NCI-H1048 (cell line): ENCODE data around the gene BOLL.
"Not testable (repeated sequence)": the region's sequence is repeated elsewhere in the genome, so short reads cannot be mapped to it uniquely, and the experiment has no call there.

Experiments used
- DNase-seq: peaks from one replicate; lab custom pipeline; 2025; lab: John Stamatoyannopoulos, UW

The BOLL gene

GRCh38 chr2:197784956-197785941 lies at the start of gene BOLL:
Gene BOLL, minus strand, starts transcription at chr2:197785319. Its CDS starts 3,469 bp downstream, at chr2:197781850.
- no peak for DNase-seq

- not testable (repeated sequence) for DNase-seq
Measured at GRCh38 chr2:197834771-197835170, 49.7 kb upstream of the BOLL start.

- no peak for DNase-seq
Measured at GRCh38 chr2:197828464-197829135, 43.5 kb upstream of the BOLL start.

DNA sequence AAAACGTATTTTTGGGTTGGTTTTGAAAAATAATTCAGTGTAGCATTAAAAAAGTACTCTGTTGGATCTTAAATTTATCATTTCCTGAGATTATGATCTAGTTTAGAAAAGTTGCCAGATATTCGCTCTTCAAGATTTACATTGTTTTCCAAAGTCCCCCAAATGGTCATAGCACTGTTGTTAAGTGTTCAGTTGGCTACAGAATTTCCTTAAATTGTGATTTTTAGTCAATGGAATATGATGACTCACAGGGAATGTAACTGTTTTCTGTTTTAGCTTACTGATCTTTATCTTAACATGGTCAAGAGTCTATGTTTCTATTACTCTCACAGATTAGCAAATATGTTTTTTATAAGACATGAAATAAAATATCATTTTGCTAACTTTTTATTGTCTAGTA lies 42.5 kb upstream of the BOLL start:
- DNase-seq, result no peak

DNA sequence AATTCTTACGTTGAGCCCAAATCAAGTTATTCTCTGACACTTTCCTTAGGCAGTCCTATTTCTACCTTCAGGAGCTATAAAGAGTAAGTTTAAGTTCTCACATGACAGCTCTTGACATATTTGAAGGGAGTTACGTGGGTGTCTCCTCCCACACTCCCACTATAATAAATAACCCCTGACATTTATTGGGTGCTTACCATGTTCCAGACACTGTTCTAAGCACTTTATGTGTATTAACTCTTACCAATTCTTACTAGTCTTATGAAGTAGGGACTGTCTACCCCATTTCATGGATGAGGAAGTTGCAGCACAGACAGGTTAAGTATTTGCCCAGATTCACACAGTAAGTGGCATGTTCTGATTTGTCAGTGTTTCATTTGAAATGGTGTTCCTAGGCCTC lies 37.2 kb upstream of the BOLL start:
- no peak for DNase-seq

DNA sequence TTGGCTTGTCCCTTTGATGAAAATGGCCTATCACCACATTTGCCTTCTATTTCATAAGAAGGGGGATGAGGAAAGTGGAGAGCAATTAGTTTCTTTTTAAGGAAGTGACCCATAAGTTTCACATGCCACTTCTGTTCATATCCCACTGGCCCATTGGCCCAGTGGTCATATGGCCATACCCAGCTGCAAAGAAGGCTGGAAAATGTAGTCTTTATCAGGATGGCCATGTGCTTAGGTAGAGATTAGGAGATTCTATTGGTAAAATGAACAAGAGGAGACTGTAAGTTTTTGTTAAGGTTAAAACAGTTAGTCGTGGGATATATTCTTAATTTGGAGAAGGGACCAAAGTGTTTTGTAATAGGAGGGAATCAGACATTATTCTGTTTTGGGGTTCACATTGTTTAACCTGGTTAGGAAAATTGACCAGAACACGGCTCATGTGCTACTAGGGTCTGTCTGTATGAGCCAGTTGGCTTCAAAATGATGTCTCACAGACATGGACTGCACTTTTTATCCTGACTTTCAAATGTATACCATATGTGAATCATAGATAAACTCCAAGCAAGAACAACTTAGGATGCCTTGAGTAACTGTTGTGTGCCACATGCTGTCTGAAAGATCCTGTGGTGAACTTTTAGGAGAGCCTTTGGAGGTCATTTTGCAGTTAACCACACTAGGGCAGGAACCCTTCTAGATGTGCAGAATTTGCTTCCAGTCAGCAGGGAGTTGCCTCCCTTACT lies 36.6 kb upstream of the BOLL start:
- no peak for DNase-seq

GRCh38 chr2:197814526-197814925 lies 29.4 kb upstream of the BOLL start:
- DNase-seq, result no peak

DNA sequence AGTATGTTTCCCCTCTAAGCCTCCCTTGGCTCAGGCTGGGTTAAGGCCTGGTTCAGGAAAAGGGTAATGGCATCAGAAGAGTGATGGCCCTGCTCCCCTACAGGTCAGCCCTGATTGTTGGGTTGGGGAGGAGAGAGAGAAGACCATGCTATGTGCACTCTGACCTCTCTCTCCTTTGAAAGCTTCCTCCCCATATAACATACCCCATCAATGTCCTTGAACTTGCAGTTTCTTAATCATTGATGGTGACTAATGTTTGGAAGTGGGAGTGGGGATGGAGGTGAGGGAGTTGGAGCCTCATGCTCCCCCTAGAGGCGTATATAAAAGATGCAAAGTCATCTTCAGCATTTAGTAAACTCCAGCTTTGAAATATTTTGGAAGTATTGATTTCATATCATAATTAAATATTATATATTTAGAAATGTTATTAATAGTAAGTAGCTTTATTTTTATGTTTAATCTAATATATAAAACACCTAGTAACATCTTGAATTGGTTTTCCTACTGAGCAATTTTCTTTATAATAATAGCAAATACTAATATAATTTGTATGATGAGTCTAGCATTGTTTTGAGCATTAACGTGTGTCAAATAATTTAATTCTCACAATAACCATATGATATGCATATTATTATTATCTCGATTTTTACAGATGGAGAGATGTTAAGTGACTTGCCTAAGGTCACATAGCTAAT lies 28.1 kb upstream of the BOLL start:
- no peak for DNase-seq

DNA sequence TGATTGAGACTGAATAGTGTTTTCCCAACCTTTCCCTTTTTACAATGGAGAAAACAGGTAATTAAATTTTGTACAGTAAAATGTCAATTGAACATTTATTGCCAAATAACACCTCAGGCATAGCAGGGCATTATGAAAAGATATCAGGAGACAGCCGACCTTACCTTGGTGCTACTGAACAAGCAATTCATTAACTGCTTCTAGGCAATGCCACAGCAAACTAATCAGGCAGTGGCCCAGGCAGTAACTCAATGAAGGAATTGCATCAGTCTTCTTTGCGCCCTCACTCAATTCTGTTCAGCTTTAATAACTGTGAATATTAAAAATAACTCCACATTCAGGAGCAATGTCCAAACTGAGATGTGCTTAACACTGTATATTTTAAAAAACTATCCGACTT lies 25.4 kb upstream of the BOLL start:
- DNase-seq, result no peak

DNA sequence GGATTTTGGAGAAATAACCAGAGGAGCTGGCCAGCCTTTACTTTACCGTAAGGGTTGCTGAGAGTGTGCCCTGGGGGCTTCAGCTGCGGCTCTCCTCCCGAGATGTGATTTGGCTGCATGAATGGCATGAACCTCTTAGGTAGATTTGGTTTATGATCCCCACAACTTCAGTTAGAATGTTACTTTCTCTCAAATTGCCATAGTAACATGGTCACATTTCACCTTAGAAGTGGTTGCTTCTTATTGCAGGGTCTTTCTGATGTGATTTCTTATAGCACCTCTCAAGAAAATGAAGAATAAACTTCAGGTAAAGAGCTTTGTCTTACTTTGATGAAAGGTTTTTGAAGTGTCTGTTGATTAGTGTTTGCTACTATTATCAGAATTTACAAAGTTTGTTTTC lies 24.9 kb upstream of the BOLL start:
- DNase-seq, result no peak

DNA sequence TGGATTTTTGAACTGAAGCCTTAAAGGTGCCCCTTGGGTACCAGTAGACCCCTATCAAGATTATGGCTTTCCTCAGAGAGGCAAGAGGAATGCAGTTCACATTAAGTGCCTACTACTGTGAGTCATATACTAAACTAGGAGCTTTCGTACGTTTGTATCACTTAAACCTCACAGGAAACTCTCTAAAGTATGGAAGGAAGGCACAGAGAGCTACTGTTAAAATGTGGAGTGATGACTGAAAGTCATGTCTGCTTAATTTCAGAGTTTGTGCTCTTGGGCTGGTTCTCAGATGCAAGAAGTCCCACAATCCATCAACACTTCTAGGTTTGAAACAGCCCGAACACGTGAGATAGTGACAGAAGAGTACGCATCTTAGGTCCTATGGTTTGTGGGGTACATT lies 23.9 kb upstream of the BOLL start:
- DNase-seq, result no peak

DNA sequence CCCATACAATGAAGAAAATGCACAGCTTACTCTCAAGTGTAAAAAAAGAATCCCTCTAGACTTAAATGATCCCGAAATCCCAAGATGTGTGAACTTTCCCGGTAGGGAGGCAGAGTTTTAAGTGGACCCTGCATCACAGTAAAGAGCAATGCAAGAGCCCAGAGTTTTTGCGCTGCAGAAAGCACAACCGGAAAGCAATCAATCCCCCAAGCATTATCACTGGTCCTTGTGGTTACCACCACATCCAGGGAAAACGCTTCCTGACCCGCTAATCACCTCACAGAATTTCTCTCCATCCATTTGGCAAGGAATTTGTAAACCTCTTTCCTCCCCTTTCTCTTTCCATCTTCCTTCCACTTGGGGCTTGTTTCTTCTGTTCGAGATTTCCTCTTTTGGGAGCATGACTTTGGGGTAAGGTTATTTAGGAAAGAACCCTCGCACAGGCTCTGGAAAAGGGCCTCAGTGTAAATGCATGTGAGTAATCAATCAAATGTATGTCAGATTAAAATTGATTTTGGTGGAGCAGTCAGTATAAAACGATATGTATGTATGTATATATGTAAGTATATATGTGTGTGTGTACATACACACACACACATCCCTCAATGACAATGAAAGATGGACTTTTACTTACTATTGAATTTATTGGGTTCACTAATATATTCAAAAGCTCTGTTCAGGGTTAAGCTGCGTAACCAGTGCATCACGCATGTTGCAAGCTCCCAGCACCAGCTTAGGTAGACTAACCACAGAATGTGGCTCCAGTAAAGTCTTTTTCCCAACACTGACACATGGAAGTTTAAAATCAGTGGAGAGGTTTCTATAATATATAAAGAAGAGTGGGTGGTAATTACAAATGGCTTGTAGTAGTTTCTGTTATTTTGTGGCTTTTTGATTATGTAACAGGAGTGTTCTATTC lies 20.9 kb upstream of the BOLL start:
- no peak for DNase-seq

- DNase-seq, result no peak
Measured at GRCh38 chr2:197804758-197805714, 19.9 kb upstream of the BOLL start.

GRCh38 chr2:197804049-197804757 lies 19.1 kb upstream of the BOLL start, which contains the start of gene PLCL1:
Gene PLCL1, plus strand, starts transcription at chr2:197804593.
- DNase-seq, result peak; percentile 80

- no peak for DNase-seq
Measured at GRCh38 chr2:197803033-197803444, 17.9 kb upstream of the BOLL start.

DNA sequence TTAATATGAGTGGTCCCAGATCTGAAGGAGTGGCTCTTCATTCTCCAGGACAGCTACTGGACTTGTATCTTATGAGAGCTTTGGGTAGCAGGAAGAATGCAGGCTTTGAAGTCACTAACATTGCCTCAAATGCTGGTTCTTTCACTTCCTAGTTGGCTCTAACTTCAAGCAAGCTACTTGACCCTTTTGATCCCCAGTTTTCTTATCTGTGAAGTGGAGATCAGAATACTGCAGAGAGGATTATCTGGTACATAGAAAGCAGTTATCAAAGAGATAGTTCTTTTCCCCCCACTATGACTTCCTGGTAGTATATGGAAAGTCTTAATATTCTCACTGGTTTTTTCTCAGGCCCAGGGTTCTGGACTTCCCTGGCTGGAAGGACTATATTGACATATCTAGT lies 15.9 kb upstream of the BOLL start:
- DNase-seq, result no peak

- DNase-seq, result no peak
Measured at GRCh38 chr2:197800091-197800490, 15.0 kb upstream of the BOLL start.

DNA sequence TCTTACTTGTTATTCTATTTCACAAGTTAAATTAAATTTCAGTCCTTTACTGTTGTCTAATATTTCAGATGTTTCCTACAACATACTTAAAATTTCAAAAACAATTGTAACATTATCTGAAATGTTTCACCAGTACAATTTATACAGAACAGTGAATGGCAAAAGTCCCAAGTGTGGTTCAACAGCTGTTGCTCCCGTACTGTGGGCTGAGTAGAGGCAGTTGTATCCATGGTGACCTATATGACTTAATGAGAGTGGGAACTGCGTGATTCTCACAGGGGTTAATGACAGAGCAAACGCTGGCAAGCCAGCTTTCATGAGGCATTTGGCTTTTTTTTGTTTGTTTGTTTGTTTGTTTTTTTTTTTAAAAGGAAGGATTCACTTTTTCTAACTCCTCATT lies 13.9 kb upstream of the BOLL start:
- no peak for DNase-seq

GRCh38 chr2:197798187-197798586 lies 13.1 kb upstream of the BOLL start:
- DNase-seq, result no peak
